SU-DHL-6 (cell line): ENCODE data around the gene FITM1.
"Not testable (repeated sequence)": the region's sequence is repeated elsewhere in the genome, so short reads cannot be mapped to it uniquely, and the experiment has no call there.

ENCODE experiments used
- H2AFZ ChIP-seq: fragments of 200-600 bp; sonication (generic); 2 replicates; pipeline ENCODE4 v1.6.1; 2014; ENCODE audit warnings: low read depth, mild to moderate bottlenecking, moderate library complexity, mixed read lengths, antibody characterized with exemption, low read length; ENCODE audit not compliant: severe bottlenecking
- H3F3A ChIP-seq: fragments of 200-600 bp; shearing (Covaris generic); 2 replicates; pipeline ENCODE4 v1.6.0; 2016; ENCODE audit warnings: antibody characterized with exemption, mild to moderate bottlenecking; ENCODE audit not compliant: insufficient read depth
- H3K27ac ChIP-seq: fragments of 200-600 bp; sonication (generic); 2 replicates; pipeline ENCODE4 v1.5.1; 2016; ENCODE audit warnings: low read depth, mild to moderate bottlenecking, low read length, moderate library complexity, mixed read lengths
- H3K27me3 ChIP-seq: fragments of 200-600 bp; sonication (generic), shearing (Covaris generic); 2 replicates; pipeline ENCODE4 v1.6.0; 2014; ENCODE audit warnings: mild to moderate bottlenecking, low read length
- H3K36me3 ChIP-seq: fragments of 200-600 bp; sonication (generic); 2 replicates; pipeline ENCODE4 v1.6.1; 2014; ENCODE audit warnings: mild to moderate bottlenecking, low read length, mixed read lengths
- H3K4me2 ChIP-seq: fragments of 300-600, 200-600 bp; shearing (Covaris generic), sonication (generic); 2 replicates; pipeline ENCODE4 v1.6.0; 2014; ENCODE audit warnings: low read length, low read depth, mild to moderate bottlenecking; ENCODE audit not compliant: poor library complexity, severe bottlenecking
- H3K4me3 ChIP-seq: fragments of 200-600 bp; sonication (generic); 2 replicates; pipeline ENCODE4 v1.5.1; 2014; ENCODE audit warnings: antibody characterized with exemption, low read length, mild to moderate bottlenecking, mixed read lengths; ENCODE audit not compliant: insufficient read depth, poor library complexity, severe bottlenecking
- H3K79me2 ChIP-seq: fragments of 200-600 bp; sonication (generic); 2 replicates; pipeline ENCODE4 v1.6.1; 2014; ENCODE audit warnings: mild to moderate bottlenecking, low read length, moderate library complexity; ENCODE audit not compliant: insufficient read depth
- H3K9ac ChIP-seq: fragments of 200-600 bp; sonication (generic); 2 replicates; pipeline ENCODE4 v1.7.0; 2014; ENCODE audit warnings: mild to moderate bottlenecking, low read length
- H3K9me2 ChIP-seq: fragments of 200-600 bp; sonication (generic); replicated peaks from 2 replicates; pipeline ENCODE4 v1.6.1; 2014; ENCODE audit warnings: low read length; ENCODE audit not compliant: insufficient read depth
- H3K9me3 ChIP-seq: fragments of 200-600 bp; sonication (generic); 2 replicates; pipeline ENCODE4 v1.6.1; 2014; ENCODE audit warnings: low read length, mixed read lengths; ENCODE audit not compliant: insufficient read depth
- H4K20me1 ChIP-seq: fragments of 200-600 bp; sonication (generic); 2 replicates; pipeline ENCODE4 v1.6.1; 2014; ENCODE audit warnings: low read depth, mild to moderate bottlenecking, antibody characterized with exemption, low read length, moderate library complexity, mixed read lengths
- EZH2phosphoT487 ChIP-seq: fragments of 200-600 bp; sonication (generic), shearing (Covaris generic); conservative IDR thresholded peaks from 2 replicates; pipeline ENCODE4 v1.6.1; 2018; ENCODE audit warnings: mild to moderate bottlenecking, antibody characterized with exemption, low read length, moderate library complexity, mixed read lengths
- TF ChIP-seq, protein P1 (sequence below): fragments of 200-600 bp; sonication (generic); IDR thresholded peaks from one replicate; pipeline ENCODE4 v1.5.1; 2017; ENCODE audit warnings: antibody characterized with exemption, mild to moderate bottlenecking, low read length, moderate library complexity; ENCODE audit not compliant: insufficient read depth, poor library complexity, severe bottlenecking

FITM1 gene

GRCh38 chr14:24102357-24103048, 28.0 kb upstream of the FITM1 start:
- H3K79me2 ChIP-seq, result no peaks in the 10 kb centered on the region
- no peak overlapping the region for H3K27ac ChIP-seq
- no peak overlapping the region for H3K4me3 ChIP-seq
- TF ChIP-seq, protein P1, sequence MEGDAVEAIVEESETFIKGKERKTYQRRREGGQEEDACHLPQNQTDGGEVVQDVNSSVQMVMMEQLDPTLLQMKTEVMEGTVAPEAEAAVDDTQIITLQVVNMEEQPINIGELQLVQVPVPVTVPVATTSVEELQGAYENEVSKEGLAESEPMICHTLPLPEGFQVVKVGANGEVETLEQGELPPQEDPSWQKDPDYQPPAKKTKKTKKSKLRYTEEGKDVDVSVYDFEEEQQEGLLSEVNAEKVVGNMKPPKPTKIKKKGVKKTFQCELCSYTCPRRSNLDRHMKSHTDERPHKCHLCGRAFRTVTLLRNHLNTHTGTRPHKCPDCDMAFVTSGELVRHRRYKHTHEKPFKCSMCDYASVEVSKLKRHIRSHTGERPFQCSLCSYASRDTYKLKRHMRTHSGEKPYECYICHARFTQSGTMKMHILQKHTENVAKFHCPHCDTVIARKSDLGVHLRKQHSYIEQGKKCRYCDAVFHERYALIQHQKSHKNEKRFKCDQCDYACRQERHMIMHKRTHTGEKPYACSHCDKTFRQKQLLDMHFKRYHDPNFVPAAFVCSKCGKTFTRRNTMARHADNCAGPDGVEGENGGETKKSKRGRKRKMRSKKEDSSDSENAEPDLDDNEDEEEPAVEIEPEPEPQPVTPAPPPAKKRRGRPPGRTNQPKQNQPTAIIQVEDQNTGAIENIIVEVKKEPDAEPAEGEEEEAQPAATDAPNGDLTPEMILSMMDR, result no peak
- TF ChIP-seq EZH2phosphoT487, result no peak
- no peak overlapping the region for H3K4me2 ChIP-seq
- no peaks in the 10 kb centered on the region for H3K9me3 ChIP-seq
- peaks cover 4% of the 10 kb centered on the region; the same call in 1 of the 2 replicates for H3K36me3 ChIP-seq
- no peaks in the 10 kb centered on the region for H3K27me3 ChIP-seq
- no peaks in the 10 kb centered on the region for H3K9me2 ChIP-seq
- no peaks in the 10 kb centered on the region for H3F3A ChIP-seq
- no peak overlapping the region for H3K9ac ChIP-seq
- H4K20me1 ChIP-seq, result no peaks in the 10 kb centered on the region
- H2AFZ ChIP-seq, result no peak overlapping the region

- Histone ChIP-seq H3K9ac (no peak overlapping the region), H3K9me2 (no peaks in the 10 kb centered on the region), H3F3A (no peaks in the 10 kb centered on the region), H3K4me2 (no peak overlapping the region), H3K79me2 (no peaks in the 10 kb centered on the region), H3K9me3 (no peaks in the 10 kb centered on the region), H3K36me3 (peaks cover 4% of the 10 kb centered on the region; the same call in 1 of the 2 replicates), H3K27me3 (no peaks in the 10 kb centered on the region), H3K27ac (no peak overlapping the region), H2AFZ (no peak overlapping the region), H3K4me3 (no peak overlapping the region), H4K20me1 (no peaks in the 10 kb centered on the region)
- TF ChIP-seq, protein P1, result no peak
- TF ChIP-seq EZH2phosphoT487, result no peak
These were observed 27.0 kb upstream of the FITM1 start for GRCh38 chr14:24103451-24103850.

GRCh38 chr14:24105609-24106239, 24.7 kb upstream of the FITM1 start:
- H3K4me2 ChIP-seq, H3K27ac ChIP-seq, H3K4me3 ChIP-seq, H3K79me2 ChIP-seq, H3K9me2 ChIP-seq, H3K9ac ChIP-seq, H4K20me1 ChIP-seq, H3K9me3 ChIP-seq, H2AFZ ChIP-seq, H3K36me3 ChIP-seq, H3K27me3 ChIP-seq: not testable (repeated sequence)
- H3F3A ChIP-seq, result peaks cover 11% of the 10 kb centered on the region; the same call in 1 of the 2 replicates

GRCh38 chr14:24106672-24107271, 23.7 kb upstream of the FITM1 start:
- no peak overlapping the region for H3K4me2 ChIP-seq
- TF ChIP-seq, protein P1, result no peak
- no peak for TF ChIP-seq EZH2phosphoT487

More at GRCh38 chr14:24106672-24107271, 23.7 kb upstream of the FITM1 start:
- no peak overlapping the region for H3K9ac ChIP-seq
- H4K20me1 ChIP-seq, result no peaks in the 10 kb centered on the region
- H2AFZ ChIP-seq, result no peak overlapping the region
- H3K36me3 ChIP-seq, result peaks cover 4% of the 10 kb centered on the region; the same call in 1 of the 2 replicates
- H3K9me3 ChIP-seq, result no peaks in the 10 kb centered on the region
- H3K27me3 ChIP-seq, result no peaks in the 10 kb centered on the region
- no peaks in the 10 kb centered on the region for H3K79me2 ChIP-seq
- H3K27ac ChIP-seq, result no peak overlapping the region
- peaks cover 16% of the 10 kb centered on the region; the same call in 1 of the 2 replicates for H3F3A ChIP-seq
- no peaks in the 10 kb centered on the region for H3K9me2 ChIP-seq
- H3K4me3 ChIP-seq, result no peak overlapping the region
